ENCODE results near the gene KRTAP12-2.
"Not testable (repeated sequence)": the region's sequence is repeated elsewhere in the genome, so short reads cannot be mapped to it uniquely, and the experiment has no call there.

KRTAP12-2 gene

DNA sequence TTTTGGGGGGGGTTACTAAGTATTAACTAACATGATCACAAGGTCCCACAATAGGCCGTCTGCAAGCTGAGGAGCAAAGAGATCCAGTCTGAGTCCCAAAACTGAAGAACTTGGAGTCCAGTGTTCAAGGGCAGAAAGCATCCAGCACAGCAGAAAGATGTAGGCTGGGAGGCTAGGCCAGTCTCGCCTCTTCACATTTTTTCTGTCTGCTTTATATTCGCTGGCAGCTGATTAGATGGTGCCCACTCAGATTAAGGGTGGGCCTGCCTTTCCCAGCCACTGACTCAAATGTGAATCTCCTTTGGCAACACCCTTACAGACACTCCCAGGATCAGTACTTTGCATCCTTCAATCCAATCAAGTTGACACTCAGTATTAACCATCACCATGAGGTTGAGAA is 23.0 kb upstream of the KRTAP12-2 start:
- not testable (repeated sequence) for H3K4me2 ChIP-seq (ENCODE audit: low read length); H3K9me3 ChIP-seq (replicated peaks; ENCODE audit: low read length); H3K9ac ChIP-seq (ENCODE audit: low read depth, low read length); H3K4me1 ChIP-seq (ENCODE audit: control insufficient read depth, insufficient read depth, low read length); H3K4me3 ChIP-seq (ENCODE audit: low read length); H3K36me3 ChIP-seq (ENCODE audit: insufficient read depth, low read length)
- peaks cover 48% of the 10 kb centered on the region for H3K27me3 ChIP-seq (ENCODE audit: control insufficient read depth, insufficient read depth, low read length)

DNA sequence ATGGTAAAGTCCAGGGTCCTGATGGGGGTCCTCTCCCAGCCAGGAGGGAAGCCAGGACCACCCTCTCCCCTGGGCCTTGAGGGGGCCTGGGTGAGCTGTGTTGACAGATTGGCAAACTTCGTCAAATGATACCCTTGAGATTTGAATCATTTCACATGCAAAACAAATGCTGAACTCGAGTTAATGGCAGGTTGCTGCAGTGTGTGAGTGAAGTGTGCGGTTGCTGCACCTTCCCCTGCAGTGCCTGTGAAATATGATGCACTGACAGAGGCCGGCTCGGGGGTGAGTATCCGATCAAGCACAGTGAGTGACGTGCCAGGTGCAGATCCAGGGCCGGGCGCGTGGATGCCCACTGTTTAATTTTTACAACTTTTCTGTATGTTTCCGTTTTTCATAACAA is 20.9 kb upstream of the KRTAP12-2 start:
- Histone ChIP-seq H3K9ac (ENCODE audit: low read depth, low read length) (no peak overlapping the region), H3K27me3 (ENCODE audit: control insufficient read depth, insufficient read depth, low read length) (peaks cover 63% of the 10 kb centered on the region)

DNA sequence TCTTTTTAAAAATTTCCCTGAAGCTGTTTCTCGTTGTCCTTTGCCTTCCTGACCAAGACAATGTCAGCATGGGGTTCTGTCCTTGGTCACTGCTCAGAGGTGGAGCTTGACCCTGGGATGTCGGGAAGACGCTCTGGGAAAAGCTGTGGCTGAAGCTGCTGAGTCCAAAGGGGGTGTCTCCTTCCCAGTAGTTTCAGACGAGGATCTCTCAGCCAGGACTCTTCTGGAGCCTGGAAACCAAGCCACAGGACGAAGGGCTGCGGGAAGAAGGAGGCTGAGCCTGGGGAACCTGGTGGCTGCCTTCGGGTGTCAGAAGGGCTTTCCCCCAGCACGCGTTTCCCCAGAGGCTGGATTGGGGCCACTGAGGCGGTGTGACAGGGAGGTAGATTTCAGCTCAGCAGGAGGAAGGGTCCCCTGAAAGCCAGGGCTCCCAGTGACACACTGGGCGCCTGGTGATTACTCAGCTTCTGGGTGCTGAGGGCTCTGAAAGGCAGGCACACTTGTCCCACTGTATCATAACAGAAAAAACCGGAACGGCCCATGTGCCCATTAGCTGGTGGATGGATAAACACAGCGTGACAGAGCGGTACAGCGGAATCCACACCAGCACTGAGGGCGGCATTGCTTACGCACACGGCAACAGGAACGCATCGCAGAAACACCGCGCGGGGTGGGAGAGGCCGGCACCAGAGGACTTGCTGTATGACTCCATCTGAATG is 20.3 kb upstream of the KRTAP12-2 start:
- no peaks in the 10 kb centered on the region for H3K36me3 ChIP-seq (ENCODE audit: insufficient read depth, low read length)
- H3K4me3 ChIP-seq (ENCODE audit: low read length) = no peak overlapping the region
- no peak overlapping the region for H3K9ac ChIP-seq (ENCODE audit: low read depth, low read length)
- H3K27me3 ChIP-seq (ENCODE audit: control insufficient read depth, insufficient read depth, low read length) = peaks cover 69% of the 10 kb centered on the region
- H3K9me3 ChIP-seq (replicated peaks; ENCODE audit: low read length) = no peaks in the 10 kb centered on the region
- no peaks in the 10 kb centered on the region for H3K4me1 ChIP-seq (ENCODE audit: control insufficient read depth, insufficient read depth, low read length)
- H3K4me2 ChIP-seq (ENCODE audit: low read length) = no peak overlapping the region

More for the DNA sequence above, 20.9 kb upstream of the KRTAP12-2 start:
- Histone ChIP-seq H3K36me3 (ENCODE audit: insufficient read depth, low read length) (no peaks in the 10 kb centered on the region), H3K4me3 (ENCODE audit: low read length) (no peak overlapping the region), H3K9me3 (replicated peaks; ENCODE audit: low read length) (no peaks in the 10 kb centered on the region), H3K4me1 (ENCODE audit: control insufficient read depth, insufficient read depth, low read length) (no peaks in the 10 kb centered on the region), H3K4me2 (ENCODE audit: low read length) (no peak overlapping the region)

DNA sequence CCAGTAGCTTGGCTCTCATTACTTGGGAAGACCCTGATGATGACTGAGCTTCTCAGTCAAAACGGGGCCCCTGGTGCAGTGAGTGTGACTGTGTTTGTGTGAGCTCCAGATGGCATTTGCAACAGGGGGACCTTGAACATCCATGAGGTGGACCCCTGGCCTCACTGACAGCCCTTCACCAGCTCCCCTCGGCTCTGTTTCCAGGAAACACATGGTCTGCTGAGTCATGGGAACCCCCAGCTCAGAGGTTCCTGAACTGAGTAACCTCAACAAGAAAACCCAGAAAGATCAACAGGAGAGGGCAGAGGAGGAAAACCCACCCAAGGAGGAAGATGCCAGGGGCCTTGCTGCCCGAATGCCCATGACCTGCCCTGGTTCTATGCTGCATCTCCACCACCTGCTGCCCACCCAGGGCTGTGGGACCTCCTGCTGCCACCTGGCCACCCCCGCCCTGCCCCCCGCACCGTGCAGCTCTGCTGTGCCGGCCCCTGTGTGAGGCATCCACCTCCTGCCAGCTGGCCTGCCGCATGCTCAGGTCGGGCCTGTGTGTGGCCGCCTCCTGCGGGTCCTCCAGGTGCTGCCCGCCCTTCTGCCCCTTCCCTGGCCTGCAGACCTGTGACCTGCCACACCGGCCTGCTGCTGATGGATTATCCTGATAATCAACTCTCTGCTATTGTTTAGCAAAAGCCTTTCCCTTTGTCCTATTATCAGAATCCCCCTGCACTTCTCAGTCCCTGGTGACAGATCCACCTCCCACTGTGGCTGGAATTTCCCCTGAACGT is 19.5 kb upstream of the KRTAP12-2 start:
- H3K27me3 ChIP-seq (ENCODE audit: control insufficient read depth, insufficient read depth, low read length) = peaks cover 74% of the 10 kb centered on the region
- no peak overlapping the region for H3K4me3 ChIP-seq (ENCODE audit: low read length)
- no peaks in the 10 kb centered on the region for H3K36me3 ChIP-seq (ENCODE audit: insufficient read depth, low read length)
- no peak overlapping the region for H3K4me2 ChIP-seq (ENCODE audit: low read length)
- no peak overlapping the region for H3K9ac ChIP-seq (ENCODE audit: low read depth, low read length)
- no peaks in the 10 kb centered on the region for H3K9me3 ChIP-seq (replicated peaks; ENCODE audit: low read length)
- no peaks in the 10 kb centered on the region for H3K4me1 ChIP-seq (ENCODE audit: control insufficient read depth, insufficient read depth, low read length)

DNA sequence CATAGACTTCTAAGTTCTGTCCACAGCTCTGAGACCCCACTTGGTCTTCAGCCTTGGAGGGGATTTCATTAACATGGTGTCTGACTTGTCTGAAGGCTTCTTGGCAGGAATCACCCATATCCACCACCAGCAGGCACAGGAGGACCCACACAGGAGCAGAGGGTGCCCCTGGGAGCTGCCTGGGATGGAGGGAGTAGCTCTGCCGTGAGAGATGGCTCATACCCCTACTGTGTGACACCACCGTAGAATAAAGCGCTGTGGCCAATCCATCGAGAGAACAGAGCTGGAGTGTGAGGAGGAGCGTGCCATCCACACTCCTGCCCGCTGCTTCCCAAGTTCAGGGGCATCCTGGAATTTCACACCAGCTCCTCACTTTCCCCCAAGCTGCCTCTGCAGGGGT is 18.3 kb upstream of the KRTAP12-2 start:
- H3K36me3 ChIP-seq (ENCODE audit: insufficient read depth, low read length); H3K4me2 ChIP-seq (ENCODE audit: low read length); H3K4me1 ChIP-seq (ENCODE audit: control insufficient read depth, insufficient read depth, low read length); H3K9me3 ChIP-seq (replicated peaks; ENCODE audit: low read length); H3K4me3 ChIP-seq (ENCODE audit: low read length); H3K9ac ChIP-seq (ENCODE audit: low read depth, low read length): not testable (repeated sequence)
- H3K27me3 ChIP-seq (ENCODE audit: control insufficient read depth, insufficient read depth, low read length) = peaks cover 76% of the 10 kb centered on the region

DNA sequence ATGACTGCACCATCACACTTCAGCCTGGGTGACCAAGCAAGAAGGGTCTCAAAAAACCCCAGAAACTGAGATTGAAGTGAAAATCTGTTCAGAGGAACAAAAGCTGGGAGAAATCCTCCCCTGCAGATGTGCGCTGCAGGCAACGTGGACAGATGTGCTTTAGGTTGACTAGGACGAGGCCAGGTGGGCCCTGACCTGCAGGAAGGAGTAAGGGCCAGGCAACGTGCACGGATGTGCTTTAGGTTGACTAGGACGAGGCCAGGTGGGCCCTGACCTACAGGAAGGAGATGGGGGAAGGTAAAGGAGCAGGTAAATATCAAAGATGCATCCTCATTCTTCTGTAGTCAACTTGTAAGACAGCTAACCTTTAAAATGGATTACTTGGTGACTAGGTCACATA is 17.8 kb upstream of the KRTAP12-2 start:
- no peaks in the 10 kb centered on the region for H3K9me3 ChIP-seq (replicated peaks; ENCODE audit: low read length)
- no peaks in the 10 kb centered on the region for H3K36me3 ChIP-seq (ENCODE audit: insufficient read depth, low read length)
- H3K9ac ChIP-seq (ENCODE audit: low read depth, low read length) = no peak overlapping the region
- peaks cover 77% of the 10 kb centered on the region for H3K27me3 ChIP-seq (ENCODE audit: control insufficient read depth, insufficient read depth, low read length)
- no peak overlapping the region for H3K4me2 ChIP-seq (ENCODE audit: low read length)
- H3K4me1 ChIP-seq (ENCODE audit: control insufficient read depth, insufficient read depth, low read length) = no peaks in the 10 kb centered on the region
- H3K4me3 ChIP-seq (ENCODE audit: low read length) = no peak overlapping the region

DNA sequence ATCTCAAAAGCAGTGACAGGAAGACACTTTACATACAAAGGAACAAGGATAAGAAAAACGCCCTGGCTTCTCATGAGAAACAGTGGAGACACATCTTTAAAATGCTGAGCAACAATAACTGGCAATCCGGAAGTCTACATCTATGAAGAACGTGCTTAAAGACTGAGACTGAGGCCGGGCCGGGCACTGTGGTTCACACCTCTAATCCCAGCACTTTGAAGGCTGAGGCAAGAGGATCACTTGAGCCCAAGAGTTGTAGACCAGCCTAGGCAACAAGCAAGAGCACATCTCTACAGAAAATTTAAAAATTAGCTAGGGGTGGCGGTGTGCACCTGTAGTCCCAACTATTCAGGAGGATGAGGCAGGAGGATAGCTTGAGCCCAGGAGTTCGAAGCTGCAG is 17.4 kb upstream of the KRTAP12-2 start:
- H3K9ac ChIP-seq (ENCODE audit: low read depth, low read length) = no peak overlapping the region
- H3K27me3 ChIP-seq (ENCODE audit: control insufficient read depth, insufficient read depth, low read length) = peaks cover 79% of the 10 kb centered on the region
- no peaks in the 10 kb centered on the region for H3K9me3 ChIP-seq (replicated peaks; ENCODE audit: low read length)
- H3K36me3 ChIP-seq (ENCODE audit: insufficient read depth, low read length) = no peaks in the 10 kb centered on the region
- no peaks in the 10 kb centered on the region for H3K4me1 ChIP-seq (ENCODE audit: control insufficient read depth, insufficient read depth, low read length)
- no peak overlapping the region for H3K4me2 ChIP-seq (ENCODE audit: low read length)
- H3K4me3 ChIP-seq (ENCODE audit: low read length) = no peak overlapping the region

DNA sequence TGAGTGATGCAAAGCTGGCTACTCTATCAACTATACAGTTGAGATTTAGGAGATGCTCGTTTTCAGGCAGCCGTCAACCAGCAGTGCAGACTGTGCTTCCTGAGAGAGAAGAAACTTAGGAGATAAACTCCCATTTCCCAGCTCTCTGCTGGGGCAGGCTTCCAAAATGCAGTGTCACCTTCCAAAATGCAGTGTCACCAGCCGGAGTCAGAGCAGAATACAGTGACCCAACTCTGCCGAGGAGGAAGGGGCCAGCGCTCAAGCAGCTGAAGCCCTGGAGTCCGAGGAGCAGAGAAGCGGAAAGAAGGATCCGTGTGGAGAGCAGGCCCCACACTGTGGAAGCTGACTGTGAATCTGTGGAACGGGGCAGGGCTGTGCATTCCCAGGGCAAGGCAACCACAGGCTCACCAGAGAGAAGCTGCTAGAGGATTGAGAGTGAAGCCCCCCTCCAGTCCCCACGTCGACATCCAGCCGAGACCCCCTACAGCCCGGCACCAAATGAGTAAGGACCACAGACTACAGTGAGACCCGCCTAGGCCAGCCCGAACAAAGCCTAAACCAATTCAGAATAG is 15.9 kb upstream of the KRTAP12-2 start:
- Histone ChIP-seq H3K9ac (ENCODE audit: low read depth, low read length) (no peak overlapping the region), H3K4me1 (ENCODE audit: control insufficient read depth, insufficient read depth, low read length) (no peaks in the 10 kb centered on the region), H3K36me3 (ENCODE audit: insufficient read depth, low read length) (no peaks in the 10 kb centered on the region), H3K9me3 (replicated peaks; ENCODE audit: low read length) (no peaks in the 10 kb centered on the region), H3K27me3 (ENCODE audit: control insufficient read depth, insufficient read depth, low read length) (peaks cover 68% of the 10 kb centered on the region), H3K4me3 (ENCODE audit: low read length) (no peak overlapping the region), H3K4me2 (ENCODE audit: low read length) (no peak overlapping the region)

DNA sequence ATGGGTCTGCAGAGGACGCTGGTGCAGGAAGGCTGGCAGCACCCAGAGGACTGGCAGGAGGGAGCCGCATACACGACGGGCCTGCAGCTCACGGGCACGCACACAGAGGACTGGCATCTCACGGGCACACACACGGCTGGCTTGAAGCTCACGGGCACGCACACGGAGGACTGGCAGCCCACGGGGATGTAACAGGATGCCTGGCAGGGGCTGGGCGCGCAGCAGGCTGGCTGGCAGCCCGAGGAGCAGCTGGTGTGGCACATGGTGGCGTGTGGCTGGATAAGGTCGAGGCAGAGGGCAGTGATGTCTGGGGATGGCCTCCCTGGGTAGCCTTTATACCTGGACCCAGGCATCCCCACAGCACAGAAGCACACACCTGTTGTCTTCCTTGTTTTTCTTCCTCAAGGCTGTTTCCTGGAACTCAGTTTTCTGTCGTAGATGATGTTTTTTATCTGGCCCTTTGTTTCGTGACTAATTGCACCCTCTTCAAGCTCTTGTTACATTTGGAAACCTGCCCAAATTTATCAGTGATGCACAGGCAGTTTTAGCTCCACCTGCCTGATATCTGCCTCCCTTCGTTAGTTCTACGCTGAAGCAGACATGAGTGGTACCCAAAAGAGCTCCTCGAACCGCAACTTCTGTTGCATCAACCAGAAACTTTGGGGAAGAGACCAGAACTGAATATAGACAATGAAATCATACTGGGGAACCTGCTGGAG is 15.3 kb upstream of the KRTAP12-2 start, which contains the start of gene KRTAP12-1:
TSS of gene KRTAP12-1 (minus strand) at position 303 of the 719 bp plus-strand sequence. CDS start at position 263, 40 bp downstream.
- no peaks in the 10 kb centered on the region for H3K9me3 ChIP-seq (replicated peaks; ENCODE audit: low read length)
- H3K4me1 ChIP-seq (ENCODE audit: control insufficient read depth, insufficient read depth, low read length) = no peaks in the 10 kb centered on the region
- H3K4me3 ChIP-seq (ENCODE audit: low read length) = no peak within 1 kb of the TSS
- peaks cover 68% of the 10 kb centered on the region for H3K27me3 ChIP-seq (ENCODE audit: control insufficient read depth, insufficient read depth, low read length)
- H3K4me2 ChIP-seq (ENCODE audit: low read length) = no peak within 1 kb of the TSS
- H3K9ac ChIP-seq (ENCODE audit: low read depth, low read length) = no peak within 1 kb of the TSS
- no peaks in the 10 kb centered on the region for H3K36me3 ChIP-seq (ENCODE audit: insufficient read depth, low read length)

DNA sequence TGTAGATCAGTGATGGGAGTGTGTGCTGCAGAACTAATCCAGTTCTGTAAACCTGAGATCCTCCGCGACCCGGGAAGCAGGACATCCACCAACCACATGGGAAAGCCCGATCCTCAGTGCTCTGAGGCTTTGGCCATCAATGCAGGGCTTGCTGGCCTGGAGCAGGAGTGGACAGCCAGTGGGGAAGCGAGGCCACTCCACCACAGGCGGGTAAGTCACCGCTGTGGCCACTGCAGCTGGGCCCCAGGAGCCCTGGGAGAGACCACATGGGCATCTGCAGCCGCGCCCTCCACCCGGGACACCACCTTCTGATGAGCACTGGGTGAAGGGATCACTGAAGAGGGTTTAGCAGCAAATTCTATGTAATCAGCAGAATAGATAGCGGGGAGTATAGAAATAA is 14.4 kb upstream of the KRTAP12-2 start:
- H3K9me3 ChIP-seq (replicated peaks; ENCODE audit: low read length) = no peaks in the 10 kb centered on the region
- no peak overlapping the region for H3K4me2 ChIP-seq (ENCODE audit: low read length)
- H3K9ac ChIP-seq (ENCODE audit: low read depth, low read length) = no peak overlapping the region
- no peak overlapping the region for H3K4me3 ChIP-seq (ENCODE audit: low read length)
- H3K36me3 ChIP-seq (ENCODE audit: insufficient read depth, low read length) = no peaks in the 10 kb centered on the region
- H3K4me1 ChIP-seq (ENCODE audit: control insufficient read depth, insufficient read depth, low read length) = no peaks in the 10 kb centered on the region
- peaks cover 68% of the 10 kb centered on the region for H3K27me3 ChIP-seq (ENCODE audit: control insufficient read depth, insufficient read depth, low read length)

DNA sequence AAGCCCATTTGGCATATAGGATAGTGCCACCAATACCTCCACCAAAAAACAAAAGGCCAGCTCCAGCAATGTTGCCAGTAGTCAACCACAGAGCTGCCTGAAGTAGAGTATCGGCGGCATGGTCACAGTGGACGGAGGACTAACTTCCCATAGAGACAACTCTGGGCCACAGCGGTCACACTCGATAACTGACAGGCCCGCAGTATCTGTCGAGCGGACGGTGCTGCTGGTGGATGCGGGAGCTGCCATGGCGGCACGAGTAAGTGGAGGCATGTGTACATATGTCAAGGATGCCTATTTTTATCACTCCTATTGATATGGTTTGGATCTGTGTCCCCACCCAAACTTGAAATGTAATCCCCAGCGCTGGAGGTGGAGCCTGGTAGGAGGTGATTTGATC is 11.2 kb upstream of the KRTAP12-2 start:
- no peak overlapping the region for H3K9ac ChIP-seq (ENCODE audit: low read depth, low read length)
- no peaks in the 10 kb centered on the region for H3K4me1 ChIP-seq (ENCODE audit: control insufficient read depth, insufficient read depth, low read length)
- no peak overlapping the region for H3K4me3 ChIP-seq (ENCODE audit: low read length)
- H3K4me2 ChIP-seq (ENCODE audit: low read length) = no peak overlapping the region
- no peaks in the 10 kb centered on the region for H3K36me3 ChIP-seq (ENCODE audit: insufficient read depth, low read length)
- no peaks in the 10 kb centered on the region for H3K9me3 ChIP-seq (replicated peaks; ENCODE audit: low read length)
- peaks cover 61% of the 10 kb centered on the region for H3K27me3 ChIP-seq (ENCODE audit: control insufficient read depth, insufficient read depth, low read length)

Data from skeletal muscle satellite cell (primary cell).